SK-N-SH (cell line): ENCODE data around the gene R3HDM1. TPM values are rescaled to one million over a fixed set of nuclear protein-coding genes. Genes with fewer than 3 reads are reported as not detected.

Experiments
- CTCF ChIA-PET: fragments of 300-600, 350-600 bp; formaldehyde crosslinking; extraction: SDS; loops from one replicate; lab custom pipeline; 2021; lab: Yijun Ruan, JAX
- POLR2A ChIA-PET: fragments of 350-600 bp; sonication (Branson Sonifier 250); formaldehyde crosslinking; extraction: SDS; loops from one replicate; lab custom pipeline; 2020; ENCODE audit warnings: antibody characterized with exemption, inconsistent platforms; lab: Yijun Ruan, JAX
- DNase-seq: peaks from one replicate; pipeline ENCODE4 v3.0.0; 2012
- H2AFZ ChIP-seq: fragments of 200-600 bp; sonication (generic); 2 replicates; pipeline ENCODE4 v1.8.1; 2016; ENCODE audit warnings: antibody characterized with exemption, mild to moderate bottlenecking, low read depth
- H3F3A ChIP-seq: fragments of 200-600 bp; sonication (generic); replicated peaks from 2 replicates; pipeline ENCODE3; 2016; ENCODE audit warnings: antibody characterized with exemption, mild to moderate bottlenecking; ENCODE audit not compliant: insufficient read depth
- H3K27ac ChIP-seq, 2 experiments: fragments of 200-500 bp in 1 of 2; fragments of 200-600 bp in 1 of 2; sonication (Bioruptor generic) in 1 of 2; sonication (generic), shearing (Covaris generic) in 1 of 2; 2 replicates each; pipeline versions ENCODE4 v1.5.1 to v1.6.1; 2014 to 2016; ENCODE audit warnings: low read depth in 2 of 2, inconsistent platforms in 1 of 2, low read length in 1 of 2, mild to moderate bottlenecking in 1 of 2, mixed read lengths in 1 of 2
- H3K27me3 ChIP-seq: fragments of 200-600 bp; sonication (generic), shearing (Covaris generic); 2 replicates; pipeline ENCODE4 v1.6.1; 2016; ENCODE audit warnings: mixed run types; ENCODE audit not compliant: insufficient read depth
- H3K36me3 ChIP-seq, 2 experiments: fragments of 200-500 bp in 1 of 2; fragments of 200-600 bp in 1 of 2; sonication (Bioruptor generic) in 1 of 2; sonication (generic) in 1 of 2; replicated peaks in 1 of 2; 2 replicates each; pipeline versions ENCODE3 to v1.5.1; 2014 to 2016; ENCODE audit warnings: low read length in 1 of 2, mild to moderate bottlenecking in 1 of 2; ENCODE audit not compliant: insufficient read depth in 2 of 2, control insufficient read depth in 1 of 2
- H3K4me1 ChIP-seq, 2 experiments: fragments of 200-500 bp in 1 of 2; fragments of 200-600 bp in 1 of 2; sonication (Bioruptor generic) in 1 of 2; sonication (generic), shearing (Covaris generic) in 1 of 2; 2 replicates each; pipeline versions ENCODE4 v1.5.1 to v1.6.1; 2014 to 2016; ENCODE audit warnings: low read depth in 1 of 2, low read length in 1 of 2, mixed run types in 1 of 2; ENCODE audit not compliant: insufficient read depth in 2 of 2, control insufficient read depth in 1 of 2
- H3K4me2 ChIP-seq: fragments of 200-600 bp; sonication (generic), shearing (Covaris generic); 2 replicates; pipeline ENCODE4 v1.6.1; 2017; ENCODE audit warnings: mixed run types
- H3K4me3 ChIP-seq, 2 experiments: fragments of 200-500 bp in 1 of 2; fragments of 200-600 bp in 1 of 2; sonication (Bioruptor generic) in 1 of 2; sonication (generic), shearing (Covaris generic) in 1 of 2; 2 replicates each; pipeline versions ENCODE4 v1.5.1 to v1.8.1; 2014 to 2016; ENCODE audit warnings: low read depth in 2 of 2, inconsistent platforms in 1 of 2, low read length in 1 of 2, mild to moderate bottlenecking in 1 of 2, mixed read lengths in 1 of 2, moderate library complexity in 1 of 2
- H3K79me2 ChIP-seq: fragments of 200-600 bp; sonication (generic); 2 replicates; pipeline ENCODE4 v1.8.1; 2017; ENCODE audit warnings: mild to moderate bottlenecking; ENCODE audit not compliant: insufficient read depth
- H3K9ac ChIP-seq: fragments of 200-600 bp; sonication (generic); 2 replicates; pipeline ENCODE4 v1.6.1; 2017; ENCODE audit warnings: mixed run types
- H3K9me2 ChIP-seq: fragments of 200-600 bp; sonication (generic); 2 replicates; pipeline ENCODE4 v1.6.1; 2017; ENCODE audit warnings: mixed run types
- H3K9me3 ChIP-seq: fragments of 200-600 bp; sonication (generic); 2 replicates; pipeline ENCODE4 v1.6.1; 2017; ENCODE audit warnings: mixed run types, mild to moderate bottlenecking, moderate library complexity
- H4K20me1 ChIP-seq: fragments of 200-600 bp; sonication (generic); 2 replicates; pipeline ENCODE4 v1.6.1; 2017; ENCODE audit warnings: mild to moderate bottlenecking, mixed run types; ENCODE audit not compliant: insufficient read depth
- CHD2 ChIP-seq: fragments of 150-350 bp; IDR thresholded peaks from 2 replicates; pipeline ENCODE4 v1.6.1; 2018; ENCODE audit warnings: low read length; ENCODE audit not compliant: partially characterized antibody
- ELF1 ChIP-seq: IDR thresholded peaks from 2 replicates; pipeline ENCODE4 v1.4.0; 2012
- FOSL2 ChIP-seq: IDR thresholded peaks from 2 replicates; pipeline ENCODE4 v1.4.0; 2012; ENCODE audit warnings: low read depth, mild to moderate bottlenecking, moderate library complexity, borderline replicate concordance
- FOXJ3 ChIP-seq: sonication (generic); formaldehyde crosslinking; IDR thresholded peaks from 2 replicates; pipeline ENCODE4 v1.5.1; 2020; ENCODE audit warnings: mild to moderate bottlenecking, missing genetic modification reagents
- GABPA ChIP-seq: IDR thresholded peaks from 2 replicates; pipeline ENCODE4 v1.4.0; 2012; ENCODE audit warnings: low read depth, mild to moderate bottlenecking
- GATA2 ChIP-seq: sonication (generic); formaldehyde crosslinking; IDR thresholded peaks from 2 replicates; pipeline ENCODE4 v1.5.0; 2020; ENCODE audit warnings: mild to moderate bottlenecking, missing genetic modification reagents
- MEF2A ChIP-seq: IDR thresholded peaks from 2 replicates; pipeline ENCODE4 v1.4.0; 2012; ENCODE audit warnings: low read depth, borderline replicate concordance
- NFIC ChIP-seq: IDR thresholded peaks from 2 replicates; pipeline ENCODE4 v1.4.0; 2012; ENCODE audit warnings: borderline replicate concordance
- NRF1 ChIP-seq: IDR thresholded peaks from 2 replicates; pipeline ENCODE4 v1.6.1; 2012; ENCODE audit warnings: low read depth, mild to moderate bottlenecking, low read length
- RAD21 ChIP-seq: IDR thresholded peaks from 2 replicates; pipeline ENCODE4 v1.6.1; 2012; ENCODE audit warnings: mild to moderate bottlenecking, low read length
- RFX5 ChIP-seq: IDR thresholded peaks from 2 replicates; pipeline ENCODE4 v1.6.1; 2012; ENCODE audit warnings: mild to moderate bottlenecking, improper control_type of control experiment, low read length
- SMC3 ChIP-seq: IDR thresholded peaks from 2 replicates; pipeline ENCODE4 v1.6.1; 2012; ENCODE audit warnings: low read depth, low read length, improper control_type of control experiment
- TCF12 ChIP-seq: IDR thresholded peaks from 2 replicates; pipeline ENCODE4 v1.4.0; 2012
- YY1 ChIP-seq: IDR thresholded peaks from 2 replicates; pipeline ENCODE4 v1.4.0; 2012; ENCODE audit warnings: low read depth, mild to moderate bottlenecking
- WGBS: methylation state at CpG from one replicate; pipeline ENCODE4 v1.1.6; 2017; ENCODE audit warnings: low lambda C conversion rate; 5-methylcytosine and 5-hydroxymethylcytosine counted together
- polyA plus RNA-seq, 3 experiments: library from polyadenylated mRNA; depleted of rRNA; stranded (reverse); fragments of >200 nt; gene quantifications; 2 replicates each; pipeline ENCODE4 v1.2.3, GENCODE V29; 2012
- TF ChIP-seq, protein P1 (sequence below): fragments of 200-600 bp; sonication (generic); IDR thresholded peaks from 2 replicates; pipeline ENCODE4 v1.6.1; 2017; ENCODE audit warnings: antibody characterized with exemption, mild to moderate bottlenecking, moderate library complexity
- TF ChIP-seq, protein P2 (sequence below): IDR thresholded peaks from 2 replicates; pipeline ENCODE4; 2012
- TF ChIP-seq, protein P3 (sequence below): IDR thresholded peaks from 2 replicates; pipeline ENCODE4 v1.4.0; 2012; ENCODE audit warnings: low read depth, borderline replicate concordance
- TF ChIP-seq, protein P4 (sequence below): fragments of 150-350 bp; IDR thresholded peaks from 2 replicates; pipeline ENCODE4 v1.6.1; 2017; ENCODE audit warnings: antibody characterized with exemption, low read length, low read depth, borderline replicate concordance
- TF ChIP-seq, protein P5 (sequence below): IDR thresholded peaks from 2 replicates; pipeline ENCODE4 v1.4.0; 2012; ENCODE audit warnings: low read depth, borderline replicate concordance
- TF ChIP-seq, protein P6 (sequence below): IDR thresholded peaks from 2 replicates; pipeline ENCODE4 v1.6.1; 2012; ENCODE audit warnings: mild to moderate bottlenecking, low read depth, low read length, moderate library complexity

R3HDM1 gene
- polyA plus RNA-seq, 1 of the 3 experiments (the other 2 are of a cell fraction), result 38.2 TPM

DNA sequence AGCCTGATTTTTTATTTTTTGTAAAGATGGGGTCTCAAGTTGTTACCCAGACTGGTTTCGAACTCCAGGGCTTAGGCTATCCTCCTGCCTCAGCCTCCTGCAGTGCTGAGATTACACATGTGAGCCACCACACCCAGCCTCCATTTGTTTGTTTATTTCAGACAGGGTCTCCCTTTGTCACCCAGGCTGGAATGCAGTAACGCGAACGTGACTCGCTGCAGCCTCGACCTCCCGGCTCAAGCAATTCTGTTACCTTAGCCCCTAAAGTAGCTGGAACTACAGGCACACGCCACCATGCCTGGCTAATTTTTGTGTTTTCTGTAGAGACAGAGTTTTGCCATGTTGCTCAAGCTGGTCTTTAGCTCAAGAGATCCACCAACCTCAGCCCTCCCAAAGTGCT, 237.6 kb downstream of the R3HDM1 start:
- H3K27ac ChIP-seq, result no peak overlapping the region
- H3K27me3 ChIP-seq, result no peaks in the 10 kb centered on the region
- H3F3A ChIP-seq, result peaks cover 16% of the 10 kb centered on the region
- no peaks in the 10 kb centered on the region for H3K9me2 ChIP-seq
- peaks cover 51% of the 10 kb centered on the region for H3K79me2 ChIP-seq
- H3K9ac ChIP-seq, result no peak overlapping the region
- ChIA-PET POLR2A (no interaction called here), CTCF (interaction anchor here (0.8 to 3.5 kb wide), 5 partner anchors 13 to 780 kb away, joined by 3 to 12 read pairs (median 3); no protein-coding TSS in a partner anchor)
- TF ChIP-seq GATA2 (CRISPR knock-in tag) (no peak), GABPA (no peak), ELF1 (no peak), CHD2 (no peak), SMC3 (no peak), TCF12 (no peak), NRF1 (no peak), NFIC (no peak), RAD21 (no peak), FOSL2 (no peak), MEF2A (no peak), YY1 (no peak), FOXJ3 (CRISPR knock-in tag) (no peak), RFX5 (no peak)
- TF ChIP-seq, protein P1, sequence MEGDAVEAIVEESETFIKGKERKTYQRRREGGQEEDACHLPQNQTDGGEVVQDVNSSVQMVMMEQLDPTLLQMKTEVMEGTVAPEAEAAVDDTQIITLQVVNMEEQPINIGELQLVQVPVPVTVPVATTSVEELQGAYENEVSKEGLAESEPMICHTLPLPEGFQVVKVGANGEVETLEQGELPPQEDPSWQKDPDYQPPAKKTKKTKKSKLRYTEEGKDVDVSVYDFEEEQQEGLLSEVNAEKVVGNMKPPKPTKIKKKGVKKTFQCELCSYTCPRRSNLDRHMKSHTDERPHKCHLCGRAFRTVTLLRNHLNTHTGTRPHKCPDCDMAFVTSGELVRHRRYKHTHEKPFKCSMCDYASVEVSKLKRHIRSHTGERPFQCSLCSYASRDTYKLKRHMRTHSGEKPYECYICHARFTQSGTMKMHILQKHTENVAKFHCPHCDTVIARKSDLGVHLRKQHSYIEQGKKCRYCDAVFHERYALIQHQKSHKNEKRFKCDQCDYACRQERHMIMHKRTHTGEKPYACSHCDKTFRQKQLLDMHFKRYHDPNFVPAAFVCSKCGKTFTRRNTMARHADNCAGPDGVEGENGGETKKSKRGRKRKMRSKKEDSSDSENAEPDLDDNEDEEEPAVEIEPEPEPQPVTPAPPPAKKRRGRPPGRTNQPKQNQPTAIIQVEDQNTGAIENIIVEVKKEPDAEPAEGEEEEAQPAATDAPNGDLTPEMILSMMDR, result no peak
- TF ChIP-seq, protein P2, sequence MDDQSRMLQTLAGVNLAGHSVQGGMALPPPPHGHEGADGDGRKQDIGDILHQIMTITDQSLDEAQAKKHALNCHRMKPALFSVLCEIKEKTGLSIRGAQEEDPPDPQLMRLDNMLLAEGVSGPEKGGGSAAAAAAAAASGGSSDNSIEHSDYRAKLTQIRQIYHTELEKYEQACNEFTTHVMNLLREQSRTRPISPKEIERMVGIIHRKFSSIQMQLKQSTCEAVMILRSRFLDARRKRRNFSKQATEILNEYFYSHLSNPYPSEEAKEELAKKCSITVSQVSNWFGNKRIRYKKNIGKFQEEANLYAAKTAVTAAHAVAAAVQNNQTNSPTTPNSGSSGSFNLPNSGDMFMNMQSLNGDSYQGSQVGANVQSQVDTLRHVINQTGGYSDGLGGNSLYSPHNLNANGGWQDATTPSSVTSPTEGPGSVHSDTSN, result no peak
- TF ChIP-seq, protein P3, sequence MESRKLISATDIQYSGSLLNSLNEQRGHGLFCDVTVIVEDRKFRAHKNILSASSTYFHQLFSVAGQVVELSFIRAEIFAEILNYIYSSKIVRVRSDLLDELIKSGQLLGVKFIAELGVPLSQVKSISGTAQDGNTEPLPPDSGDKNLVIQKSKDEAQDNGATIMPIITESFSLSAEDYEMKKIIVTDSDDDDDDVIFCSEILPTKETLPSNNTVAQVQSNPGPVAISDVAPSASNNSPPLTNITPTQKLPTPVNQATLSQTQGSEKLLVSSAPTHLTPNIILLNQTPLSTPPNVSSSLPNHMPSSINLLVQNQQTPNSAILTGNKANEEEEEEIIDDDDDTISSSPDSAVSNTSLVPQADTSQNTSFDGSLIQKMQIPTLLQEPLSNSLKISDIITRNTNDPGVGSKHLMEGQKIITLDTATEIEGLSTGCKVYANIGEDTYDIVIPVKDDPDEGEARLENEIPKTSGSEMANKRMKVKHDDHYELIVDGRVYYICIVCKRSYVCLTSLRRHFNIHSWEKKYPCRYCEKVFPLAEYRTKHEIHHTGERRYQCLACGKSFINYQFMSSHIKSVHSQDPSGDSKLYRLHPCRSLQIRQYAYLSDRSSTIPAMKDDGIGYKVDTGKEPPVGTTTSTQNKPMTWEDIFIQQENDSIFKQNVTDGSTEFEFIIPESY, result no peak
- TF ChIP-seq, protein P4, sequence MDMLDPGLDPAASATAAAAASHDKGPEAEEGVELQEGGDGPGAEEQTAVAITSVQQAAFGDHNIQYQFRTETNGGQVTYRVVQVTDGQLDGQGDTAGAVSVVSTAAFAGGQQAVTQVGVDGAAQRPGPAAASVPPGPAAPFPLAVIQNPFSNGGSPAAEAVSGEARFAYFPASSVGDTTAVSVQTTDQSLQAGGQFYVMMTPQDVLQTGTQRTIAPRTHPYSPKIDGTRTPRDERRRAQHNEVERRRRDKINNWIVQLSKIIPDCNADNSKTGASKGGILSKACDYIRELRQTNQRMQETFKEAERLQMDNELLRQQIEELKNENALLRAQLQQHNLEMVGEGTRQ, result no peak
- TF ChIP-seq, protein P5, sequence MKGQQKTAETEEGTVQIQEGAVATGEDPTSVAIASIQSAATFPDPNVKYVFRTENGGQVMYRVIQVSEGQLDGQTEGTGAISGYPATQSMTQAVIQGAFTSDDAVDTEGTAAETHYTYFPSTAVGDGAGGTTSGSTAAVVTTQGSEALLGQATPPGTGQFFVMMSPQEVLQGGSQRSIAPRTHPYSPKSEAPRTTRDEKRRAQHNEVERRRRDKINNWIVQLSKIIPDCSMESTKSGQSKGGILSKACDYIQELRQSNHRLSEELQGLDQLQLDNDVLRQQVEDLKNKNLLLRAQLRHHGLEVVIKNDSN, result no peak
- TF ChIP-seq, protein P6, sequence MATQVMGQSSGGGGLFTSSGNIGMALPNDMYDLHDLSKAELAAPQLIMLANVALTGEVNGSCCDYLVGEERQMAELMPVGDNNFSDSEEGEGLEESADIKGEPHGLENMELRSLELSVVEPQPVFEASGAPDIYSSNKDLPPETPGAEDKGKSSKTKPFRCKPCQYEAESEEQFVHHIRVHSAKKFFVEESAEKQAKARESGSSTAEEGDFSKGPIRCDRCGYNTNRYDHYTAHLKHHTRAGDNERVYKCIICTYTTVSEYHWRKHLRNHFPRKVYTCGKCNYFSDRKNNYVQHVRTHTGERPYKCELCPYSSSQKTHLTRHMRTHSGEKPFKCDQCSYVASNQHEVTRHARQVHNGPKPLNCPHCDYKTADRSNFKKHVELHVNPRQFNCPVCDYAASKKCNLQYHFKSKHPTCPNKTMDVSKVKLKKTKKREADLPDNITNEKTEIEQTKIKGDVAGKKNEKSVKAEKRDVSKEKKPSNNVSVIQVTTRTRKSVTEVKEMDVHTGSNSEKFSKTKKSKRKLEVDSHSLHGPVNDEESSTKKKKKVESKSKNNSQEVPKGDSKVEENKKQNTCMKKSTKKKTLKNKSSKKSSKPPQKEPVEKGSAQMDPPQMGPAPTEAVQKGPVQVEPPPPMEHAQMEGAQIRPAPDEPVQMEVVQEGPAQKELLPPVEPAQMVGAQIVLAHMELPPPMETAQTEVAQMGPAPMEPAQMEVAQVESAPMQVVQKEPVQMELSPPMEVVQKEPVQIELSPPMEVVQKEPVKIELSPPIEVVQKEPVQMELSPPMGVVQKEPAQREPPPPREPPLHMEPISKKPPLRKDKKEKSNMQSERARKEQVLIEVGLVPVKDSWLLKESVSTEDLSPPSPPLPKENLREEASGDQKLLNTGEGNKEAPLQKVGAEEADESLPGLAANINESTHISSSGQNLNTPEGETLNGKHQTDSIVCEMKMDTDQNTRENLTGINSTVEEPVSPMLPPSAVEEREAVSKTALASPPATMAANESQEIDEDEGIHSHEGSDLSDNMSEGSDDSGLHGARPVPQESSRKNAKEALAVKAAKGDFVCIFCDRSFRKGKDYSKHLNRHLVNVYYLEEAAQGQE, result no peak
- H3K36me3 ChIP-seq, result peaks cover 45 to 63% of the 10 kb centered on the region in 2 experiments
- no peaks in the 10 kb centered on the region for H4K20me1 ChIP-seq
- no peaks in the 10 kb centered on the region for H3K4me1 ChIP-seq
- H3K4me3 ChIP-seq, result no peak overlapping the region
- H3K4me2 ChIP-seq, result no peak overlapping the region
- H2AFZ ChIP-seq, result no peak overlapping the region
- WGBS, result 95% methylated on average over 8 of the region's 8 CpGs
- DNase-seq, result no peak
- no peaks in the 10 kb centered on the region; the same call in 1 of the 2 replicates for H3K9me3 ChIP-seq
